Muscle of arm (tissue), 12 donors: ENCODE measurements around the gene OR56A1. TPM values are rescaled to one million over a fixed set of nuclear protein-coding genes. Genes with fewer than 3 reads are reported as not detected.

Experiments
- DNase-seq: peaks from one replicate; pipeline ENCODE4 v3.0.0-alpha.2; 2013
- polyA plus RNA-seq, 12 donors: library from polyadenylated mRNA; unstranded; fragments of 120-200 nt; gene quantifications; one replicate each; pipeline ENCODE4 v1.2.1, GENCODE V29; 2013; ENCODE audit not compliant: insufficient read length in 12 of 12

Gene OR56A1
- polyA plus RNA-seq, 12 donors = not detected

- no peak for DNase-seq
These were observed 38.4 kb downstream of the OR56A1 start for GRCh38 chr11:5992150-5992549.

GRCh38 chr11:5989203-5989602, 41.4 kb downstream of the OR56A1 start:
- no peak for DNase-seq

- no peak for DNase-seq
These were observed 43.7 kb downstream of the OR56A1 start, which contains the start of gene OR52L1 for GRCh38 chr11:5986885-5987284. Gene OR52L1 (minus strand): TSS chr11:5986985. CDS start chr11:5986930, 55 bp downstream.

DNA sequence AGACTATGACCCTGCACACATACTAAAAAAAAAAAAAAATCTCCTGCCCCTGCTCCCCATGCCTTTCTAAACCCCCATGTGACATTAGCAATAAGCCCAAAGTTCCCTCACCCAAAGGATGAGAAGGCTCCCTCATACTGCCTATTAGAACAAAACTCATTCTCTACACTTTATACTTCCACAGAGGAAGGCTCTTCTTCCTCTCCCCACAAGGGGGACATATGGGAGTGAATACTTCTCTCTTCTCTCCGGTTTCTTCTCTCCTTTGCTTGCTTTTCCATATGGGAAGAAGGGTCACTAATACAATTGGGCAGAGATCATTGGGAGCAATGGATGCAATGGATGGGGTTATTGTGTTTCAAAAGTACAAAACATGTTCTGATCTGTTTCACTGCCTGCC, 47.1 kb downstream of the OR56A1 start:
- DNase-seq = no peak

DNA sequence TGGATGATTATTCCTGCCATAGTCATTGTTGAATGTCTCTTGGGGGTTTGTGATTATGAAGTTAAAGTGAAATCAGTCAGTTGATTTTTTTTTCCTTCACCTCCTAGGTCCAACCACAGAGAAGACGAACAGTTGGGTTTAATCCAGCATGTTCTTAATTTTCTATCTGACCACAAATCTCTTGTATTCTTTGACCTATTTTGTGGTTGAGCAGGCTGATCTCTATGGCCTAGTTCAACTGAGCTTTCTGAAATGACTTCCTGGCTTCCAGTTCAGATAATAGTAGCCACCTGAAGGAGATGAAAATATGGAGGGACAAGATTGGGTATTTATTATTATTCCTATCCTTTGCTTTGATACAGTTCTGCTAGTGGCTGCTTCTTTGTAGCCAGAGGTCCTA, 57.0 kb downstream of the OR56A1 start:
- no peak for DNase-seq

Other genes starting within 250 kb of the OR56A1 start
- not detected for gene OR52N5, start 247.4 kb downstream of the OR56A1 start, polyA plus RNA-seq
- not detected for gene OR52N1, start 239.5 kb downstream of the OR56A1 start, polyA plus RNA-seq
- gene OR52N2, start 221.8 kb downstream of the OR56A1 start, polyA plus RNA-seq = not detected
- gene OR52E6, start 188.9 kb downstream of the OR56A1 start, polyA plus RNA-seq = not detected
- gene OR52E8, start 173.1 kb downstream of the OR56A1 start, polyA plus RNA-seq = not detected
- gene OR52E4, start 150.1 kb downstream of the OR56A1 start, polyA plus RNA-seq = under 1 TPM in 1 of 12 donors, not detected in 11; 0.05 TPM
- not detected for gene OR52E5, start 137.6 kb downstream of the OR56A1 start, polyA plus RNA-seq
- not detected for gene OR56A3, start 88.5 kb downstream of the OR56A1 start, polyA plus RNA-seq
- not detected for gene OR56A5, start 62.3 kb downstream of the OR56A1 start, polyA plus RNA-seq
- not detected for gene OR52L1, start 43.8 kb downstream of the OR56A1 start, polyA plus RNA-seq
- gene OR56A4, start 23.8 kb downstream of the OR56A1 start, polyA plus RNA-seq = under 1 TPM in 2 of 12 donors, not detected in 10; 0.08 TPM
- gene OR56B4, start 76.9 kb upstream of the OR56A1 start, polyA plus RNA-seq = not detected
- not detected for gene OR52B2, start 139.6 kb upstream of the OR56A1 start, polyA plus RNA-seq
- under 1 TPM in 1 of 12 donors, not detected in 11; 0.15 TPM for gene OR52W1, start 168.5 kb upstream of the OR56A1 start, polyA plus RNA-seq
- under 1 TPM in 9 of 12 donors, not detected in 3; 0.11 to 0.58 (median 0.25) TPM for gene C11orf42, start 174.8 kb upstream of the OR56A1 start, polyA plus RNA-seq
- 10 to 100 TPM in 11 of 12 donors, not detected in 1; 19.2 to 53.0 (median 26.6) TPM for gene FHIP1B, start 203.9 kb upstream of the OR56A1 start, polyA plus RNA-seq
- gene CNGA4, start 208.3 kb upstream of the OR56A1 start, polyA plus RNA-seq = under 1 TPM in 7 of 12 donors, not detected in 5; 0.10 to 0.36 (median 0.16) TPM
- gene CCKBR, start 229.1 kb upstream of the OR56A1 start, polyA plus RNA-seq = under 1 TPM in 2 of 12 donors, not detected in 10; 0.07 to 0.25 TPM